Measurements from ENCODE around the gene RAB3B.

- TF ChIP-seq JUND (IDR thresholded peaks at IDR 0.05; ENCODE audit: borderline replicate concordance, low read depth, low read length), result no peak
- no peak for TF ChIP-seq JUND (tag; IDR thresholded peaks at IDR 0.05; ENCODE audit: borderline replicate concordance, low read depth, low read length)
- TF ChIP-seq ZEB2 (IDR thresholded peaks at IDR 0.05), result no peak
- TF ChIP-seq CTCF (IDR thresholded peaks at IDR 0.05 in 2 of 3, conservative IDR thresholded peaks at IDR 0.05 in 1 of 3; ENCODE audit: insufficient read depth in 2 of 3, low read depth in 1 of 3, low read length in 3 of 3), result peak; percentile 55 to 73 (median 70)
- no peak for TF ChIP-seq ZSCAN32 (CRISPR knock-in tag; IDR thresholded peaks at IDR 0.05)
- TF ChIP-seq RBM39 (optimal IDR thresholded peaks at IDR 0.05; ENCODE audit: low read depth, low read length), result no peak
- no peak for TF ChIP-seq ELF1 (tag; IDR thresholded peaks at IDR 0.05)
- no peak for TF ChIP-seq SRSF1 (IDR thresholded peaks at IDR 0.05; ENCODE audit: low read depth, low read length)
- no peak for TF ChIP-seq TGIF2 (CRISPR knock-in tag; IDR thresholded peaks at IDR 0.05)
- TF ChIP-seq ATF7 (IDR thresholded peaks at IDR 0.05), result no peak
- TF ChIP-seq CEBPB (tag; IDR thresholded peaks at IDR 0.05), result no peak
- no peak for TF ChIP-seq TCF7L2 (IDR thresholded peaks at IDR 0.05; ENCODE audit: low read depth, low read length)
- TF ChIP-seq SMARCB1 (IDR thresholded peaks at IDR 0.05; ENCODE audit: insufficient read length, low read depth), result no peak
- TF ChIP-seq POLR2A (conservative IDR thresholded peaks at IDR 0.05), result no peak
Observed at GRCh38 chr1:51926171-51926812, 64.2 kb downstream of the RAB3B start.
